GM12891 (cell line): ENCODE results near the gene NPHP1.

Experiments
- POLR2A ChIP-seq: IDR thresholded peaks from 2 replicates; pipeline ENCODE4 v1.6.1; 2011; ENCODE audit warnings: low read depth, low read length, control low read depth
- POLR2AphosphoS5 ChIP-seq: IDR thresholded peaks from 2 replicates; pipeline ENCODE4 v1.6.1; 2011; ENCODE audit warnings: low read depth, low read length, control low read depth

DNA sequence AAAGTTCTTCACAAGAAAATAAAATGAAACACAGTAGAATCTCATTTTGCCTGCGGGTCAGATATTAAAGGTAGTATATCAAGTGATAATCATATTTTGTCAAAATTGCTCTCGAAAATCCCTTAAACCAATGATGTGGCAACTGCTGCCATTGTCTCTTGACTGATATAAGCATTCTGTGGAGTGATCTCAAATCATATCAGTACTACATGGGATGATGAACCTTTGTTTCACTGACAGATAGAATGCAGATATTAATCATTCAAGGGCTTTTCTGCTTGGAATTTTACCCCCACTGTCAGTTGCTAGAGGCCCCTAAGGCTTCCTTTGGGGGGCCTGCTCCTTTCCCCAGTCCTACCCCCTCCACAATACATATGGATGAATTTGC, 57.9 kb downstream of the NPHP1 start:
- TF ChIP-seq POLR2A (no peak), POLR2AphosphoS5 (no peak)
